Smooth muscle cell (in vitro differentiated cells): ENCODE results near the gene CD300LG. TPM values are rescaled to one million over a fixed set of nuclear protein-coding genes. Genes with fewer than 3 reads are reported as not detected.

ENCODE experiments used
- DNase-seq: peaks from one replicate; lab custom pipeline; 2025; ENCODE audit not compliant: unreplicated experiment; lab: John Stamatoyannopoulos, UW
- H2AFZ ChIP-seq: fragments of 200-600 bp; sonication (generic); 2 replicates; pipeline ENCODE4 v1.6.0; 2016; ENCODE audit warnings: antibody characterized with exemption, low read depth, mild to moderate bottlenecking
- H3F3A ChIP-seq: fragments of 200-600 bp; sonication (generic); 2 replicates; pipeline ENCODE4 v1.6.0; 2017; ENCODE audit warnings: antibody characterized with exemption, low read depth
- H3K27ac ChIP-seq: fragments of 200-600 bp; sonication (generic); 2 replicates; pipeline ENCODE4 v1.5.1; 2016; ENCODE audit warnings: low read depth, mild to moderate bottlenecking
- H3K27me3 ChIP-seq: fragments of 200-600 bp; sonication (generic); 2 replicates; pipeline ENCODE4 v1.6.1; 2016; ENCODE audit warnings: low read depth, mild to moderate bottlenecking
- H3K36me3 ChIP-seq: fragments of 200-600 bp; sonication (generic); 2 replicates; pipeline ENCODE4 v1.5.1; 2016; ENCODE audit warnings: low read depth
- H3K4me1 ChIP-seq: fragments of 200-600 bp; sonication (generic); 2 replicates; pipeline ENCODE4 v1.5.1; 2016; ENCODE audit warnings: low read depth
- H3K4me2 ChIP-seq: fragments of 200-600 bp; sonication (generic); 2 replicates; pipeline ENCODE4 v1.6.0; 2016; ENCODE audit warnings: mild to moderate bottlenecking
- H3K4me3 ChIP-seq: fragments of 200-600 bp; sonication (generic); 2 replicates; pipeline ENCODE4 v1.5.1; 2016; ENCODE audit warnings: mild to moderate bottlenecking
- H3K79me2 ChIP-seq: fragments of 200-600 bp; sonication (generic); 2 replicates; pipeline ENCODE4 v1.6.0; 2016; ENCODE audit warnings: low read depth, mild to moderate bottlenecking
- H3K9ac ChIP-seq: fragments of 200-600 bp; sonication (generic); 2 replicates; pipeline ENCODE4 v1.6.0; 2016; ENCODE audit warnings: low read depth
- H3K9me3 ChIP-seq: fragments of 200-600 bp; sonication (generic); replicated peaks from 2 replicates; pipeline ENCODE4 v1.5.1; 2016; ENCODE audit warnings: low read depth
- H4K20me1 ChIP-seq: fragments of 200-600 bp; sonication (generic); 2 replicates; pipeline ENCODE4 v1.6.0; 2016; ENCODE audit warnings: low read depth
- CTCF ChIP-seq: fragments of 200-600 bp; sonication (generic); IDR thresholded peaks from 2 replicates; pipeline ENCODE4 v1.5.1; 2017; ENCODE audit warnings: borderline replicate concordance, mild to moderate bottlenecking, antibody characterized with exemption; ENCODE audit not compliant: insufficient read depth, poor library complexity, severe bottlenecking
- WGBS: methylation state at CpG from one replicate; pipeline ENCODE4 v1.1.7; 2016; ENCODE audit warnings: low lambda C conversion rate; 5-methylcytosine and 5-hydroxymethylcytosine counted together
- polyA plus RNA-seq: library from polyadenylated mRNA; unstranded; fragments of >200 nt; fragmentation: Nextera tagmentation; extraction: Ambion mirVana; gene quantifications from 2 replicates; pipeline ENCODE4 v1.2.1, GENCODE V29; 2016
- total RNA-seq: library from RNA; depleted of rRNA; stranded (reverse); fragments of >200 nt; gene quantifications from 2 replicates; pipeline ENCODE4 v1.2.3, GENCODE V29; 2014

CD300LG gene
- total and polyA plus RNA-seq, 2 experiments from 2014 or later: not detected

- H3K9ac ChIP-seq: no peak overlapping the region
- WGBS: 87% methylated on average over 3 of the region's 3 CpGs
- no peaks in the 10 kb centered on the region for H3K9me3 ChIP-seq
These were observed 33.6 kb upstream of the CD300LG start for GRCh38 chr17:43813386-43813785.

GRCh38 chr17:43814026-43814425 is 33.0 kb upstream of the CD300LG start:
- Histone ChIP-seq H3K4me2 (no peak overlapping the region), H3K79me2 (no peaks in the 10 kb centered on the region), H3K27me3 (no peaks in the 10 kb centered on the region), H3K4me1 (no peaks in the 10 kb centered on the region), H3K9me3 (no peaks in the 10 kb centered on the region), H3K9ac (no peak overlapping the region), H3K36me3 (no peaks in the 10 kb centered on the region), H3F3A (no peaks in the 10 kb centered on the region), H4K20me1 (no peaks in the 10 kb centered on the region), H3K27ac (no peak overlapping the region), H2AFZ (no peak overlapping the region), H3K4me3 (no peak overlapping the region)
- DNase-seq: no peak
- WGBS: 85% methylated on average over 12 of the region's 12 CpGs
- TF ChIP-seq CTCF: no peak

More at GRCh38 chr17:43813386-43813785, 33.6 kb upstream of the CD300LG start:
- no peaks in the 10 kb centered on the region for H3K4me1 ChIP-seq
- TF ChIP-seq CTCF: no peak
- H2AFZ ChIP-seq: no peak overlapping the region
- no peak overlapping the region for H3K27ac ChIP-seq
- H3K79me2 ChIP-seq: no peaks in the 10 kb centered on the region
- no peaks in the 10 kb centered on the region for H3K36me3 ChIP-seq
- H3K4me3 ChIP-seq: no peak overlapping the region
- no peaks in the 10 kb centered on the region for H4K20me1 ChIP-seq
- DNase-seq: no peak
- H3K27me3 ChIP-seq: no peaks in the 10 kb centered on the region
- H3F3A ChIP-seq: no peaks in the 10 kb centered on the region
- H3K4me2 ChIP-seq: no peak overlapping the region

GRCh38 chr17:43814714-43815113 is 32.3 kb upstream of the CD300LG start:
- H3K79me2 ChIP-seq: no peaks in the 10 kb centered on the region
- H3K36me3 ChIP-seq: no peaks in the 10 kb centered on the region
- H3K27me3 ChIP-seq: no peaks in the 10 kb centered on the region
- H3K4me2 ChIP-seq: peak overlapping the region; percentile 25
- no peaks in the 10 kb centered on the region for H4K20me1 ChIP-seq
- H3K4me3 ChIP-seq: no peak overlapping the region
- H3F3A ChIP-seq: no peaks in the 10 kb centered on the region
- H3K9me3 ChIP-seq: no peaks in the 10 kb centered on the region
- no peak overlapping the region for H3K9ac ChIP-seq
- no peak for DNase-seq
- no peak for TF ChIP-seq CTCF
- H2AFZ ChIP-seq: no peak overlapping the region
- no peaks in the 10 kb centered on the region for H3K4me1 ChIP-seq
- no peak overlapping the region for H3K27ac ChIP-seq
- 3% methylated on average over 1 of the region's 1 CpG for WGBS
